Measurements from ENCODE around the gene ZNFX1.

- no peak for TF ChIP-seq EZH2phosphoT487 (IDR thresholded peaks at IDR 0.05; ENCODE audit: low read depth)
- TF ChIP-seq, protein P1, sequence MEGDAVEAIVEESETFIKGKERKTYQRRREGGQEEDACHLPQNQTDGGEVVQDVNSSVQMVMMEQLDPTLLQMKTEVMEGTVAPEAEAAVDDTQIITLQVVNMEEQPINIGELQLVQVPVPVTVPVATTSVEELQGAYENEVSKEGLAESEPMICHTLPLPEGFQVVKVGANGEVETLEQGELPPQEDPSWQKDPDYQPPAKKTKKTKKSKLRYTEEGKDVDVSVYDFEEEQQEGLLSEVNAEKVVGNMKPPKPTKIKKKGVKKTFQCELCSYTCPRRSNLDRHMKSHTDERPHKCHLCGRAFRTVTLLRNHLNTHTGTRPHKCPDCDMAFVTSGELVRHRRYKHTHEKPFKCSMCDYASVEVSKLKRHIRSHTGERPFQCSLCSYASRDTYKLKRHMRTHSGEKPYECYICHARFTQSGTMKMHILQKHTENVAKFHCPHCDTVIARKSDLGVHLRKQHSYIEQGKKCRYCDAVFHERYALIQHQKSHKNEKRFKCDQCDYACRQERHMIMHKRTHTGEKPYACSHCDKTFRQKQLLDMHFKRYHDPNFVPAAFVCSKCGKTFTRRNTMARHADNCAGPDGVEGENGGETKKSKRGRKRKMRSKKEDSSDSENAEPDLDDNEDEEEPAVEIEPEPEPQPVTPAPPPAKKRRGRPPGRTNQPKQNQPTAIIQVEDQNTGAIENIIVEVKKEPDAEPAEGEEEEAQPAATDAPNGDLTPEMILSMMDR (IDR thresholded peaks at IDR 0.05; ENCODE audit: low read depth, low read length) = no peak
These were observed 49.2 kb downstream of the ZNFX1 start for GRCh38 chr20:49228676-49229075.
